ENCODE measurements around the gene WFS1. TPM values are rescaled to one million over a fixed set of nuclear protein-coding genes. Genes with fewer than 3 reads are reported as not detected.

The WFS1 gene
- total and polyA plus RNA-seq, 2 of the 8 experiments (the other 6 are each of a cell fraction or from before 2014, with no cell fraction given), result 29.1 to 43.1 TPM

- Histone ChIP-seq H4K91ac (replicated peaks; ENCODE audit: insufficient read length, low read length) (no peak overlapping the region), H3K79me2 (ENCODE audit: control insufficient read depth in 1 of 2, insufficient read depth in 2 of 2, low read length in 2 of 2) (no peaks in the 10 kb centered on the region), H3K79me1 (ENCODE audit: low read depth, low read length) (no peaks in the 10 kb centered on the region), H2BK15ac (ENCODE audit: low read length) (no peak overlapping the region), H3K9me3 (ENCODE audit: insufficient read depth in 2 of 2, low read depth in 1 of 2, low read length in 1 of 2) (no peaks in the 10 kb centered on the region), H3K4me2 (ENCODE audit: insufficient read depth in 1 of 2, low read depth in 2 of 2, low read length in 2 of 2) (peak overlapping the region in 1 of 2 experiments; percentile 51; a peak in 1 of 4 replicates), H2BK20ac (ENCODE audit: low read length) (no peak overlapping the region), H3K23me2 (ENCODE audit: low read depth, low read length) (peaks cover 4% of the 10 kb centered on the region; the same call in 1 of the 2 replicates), H2BK12ac (ENCODE audit: low read depth, low read length) (no peak overlapping the region), H2AK5ac (ENCODE audit: low read depth, low read length) (no peak overlapping the region), H4K8ac (ENCODE audit: extremely low read depth, insufficient read depth, low read length) (no peak overlapping the region), H3K18ac (ENCODE audit: extremely low read depth, low read length) (no peak overlapping the region; the same call in 1 of the 2 replicates), H3K27me3 (replicated peaks in 1 of 4; ENCODE audit: control insufficient read depth in 3 of 4, extremely low read depth in 1 of 4, insufficient read depth in 3 of 4, low read length in 3 of 4) (no peaks in the 10 kb centered on the region), H3K23ac (ENCODE audit: insufficient read length) (no peak overlapping the region), H3K56ac (replicated peaks; ENCODE audit: insufficient read length, low read depth, low read length) (no peak overlapping the region), H3K14ac (ENCODE audit: insufficient read length) (no peak overlapping the region), H4K5ac (ENCODE audit: insufficient read length, low read depth, low read length) (no peak overlapping the region), H3K4me1 (replicated peaks in 1 of 4; ENCODE audit: control insufficient read depth in 3 of 4, insufficient read depth in 4 of 4, low read length in 3 of 4) (peaks cover 0 to 2% (median 1%) of the 10 kb centered on the region in 4 experiments; a peak in 3 of 7 replicates), H3K9ac (replicated peaks in 1 of 4; ENCODE audit: extremely low read depth in 1 of 4, low read depth in 3 of 4, low read length in 3 of 4) (no peak overlapping the region), H3K4ac (replicated peaks; ENCODE audit: insufficient read length, low read depth, low read length) (no peak overlapping the region), H3K36me3 (ENCODE audit: control insufficient read depth in 2 of 4, insufficient read depth in 4 of 4, low read length in 3 of 4) (no peaks in the 10 kb centered on the region), H3K4me3 (ENCODE audit: extremely low read depth in 1 of 4, insufficient read depth in 2 of 4, low read depth in 3 of 4, low read length in 4 of 4) (no peak overlapping the region), H2BK120ac (replicated peaks; ENCODE audit: low read depth, low read length) (no peak overlapping the region), H3K27ac (ENCODE audit: low read depth, low read length) (no peak overlapping the region), H4K20me1 (replicated peaks in 1 of 2; ENCODE audit: control insufficient read depth in 1 of 2, insufficient read depth in 2 of 2, low read length in 2 of 2) (no peaks in the 10 kb centered on the region), H2BK5ac (ENCODE audit: low read depth, low read length) (no peak overlapping the region), H2AFZ (ENCODE audit: low read length) (no peak overlapping the region)
- 13% methylated on average over 1 of the region's 1 CpG; no CpG with 5 or more reads in 1 of the 2 experiments for WGBS, 2 experiments (ENCODE audit: extremely low coverage in 1 of 2, insufficient coverage in 1 of 2, insufficient read length in 1 of 2, insufficient replicate concordance in 2 of 2, low coverage in 1 of 2, low lambda C conversion rate in 2 of 2, missing lambda C conversion rate in 1 of 2)
- ChIA-PET CTCF (ENCODE audit: partially characterized antibody) (interaction anchor here (0.6 to 37.7 kb wide), 63 partner anchors 11 to 1937 kb away, joined by 3 to 908 read pairs (median 4); partner anchors contain the start of genes C4orf50 and WFS1), POLR2A (ENCODE audit: partially characterized antibody) (no interaction called here)
- no peak for DNase-seq (ENCODE audit: low read depth in 1 of 2, low spot score in 2 of 2)
- no peak for FAIRE-seq
Observed at GRCh38 chr4:6250984-6251295, 18.7 kb upstream of the WFS1 start.
